HepG2 (cell line): ENCODE measurements around the gene TRIM31. TPM values are rescaled to one million over a fixed set of nuclear protein-coding genes. Genes with fewer than 3 reads are reported as not detected.
A peak's percentile ranks its signal among the peaks of the same experiment; 100 is the strongest.

Experiments used
- EP300 ChIP-seq, 3 experiments: sonication (generic) in 1 of 3; formaldehyde crosslinking in 1 of 3; IDR thresholded peaks; 2 replicates each; pipeline versions ENCODE4 v1.5.1 to v1.6.1; 2011 to 2020; ENCODE audit warnings: low read depth in 2 of 3, low read length in 2 of 3, borderline replicate concordance in 1 of 3, improper control_type of control experiment in 1 of 3, mild to moderate bottlenecking in 1 of 3, missing genetic modification reagents in 1 of 3, moderate library complexity in 1 of 3
- FOSL2 ChIP-seq: sonication (generic); formaldehyde crosslinking; IDR thresholded peaks from 2 replicates; pipeline ENCODE4 v1.4.0; 2020; ENCODE audit warnings: missing genetic modification reagents
- GATAD2A ChIP-seq: IDR thresholded peaks from 2 replicates; pipeline ENCODE4 v1.6.1; 2016
- HMG20B ChIP-seq: conservative IDR thresholded peaks from 2 replicates; pipeline ENCODE4 v1.6.1; 2016; ENCODE audit warnings: missing genetic modification reagents, missing compliant biosample characterization
- HOXA3 ChIP-seq: sonication (generic); formaldehyde crosslinking; IDR thresholded peaks from 2 replicates; pipeline ENCODE4 v1.5.0; 2020; ENCODE audit warnings: missing genetic modification reagents
- IRF1 ChIP-seq: sonication (generic); formaldehyde crosslinking; IDR thresholded peaks from 2 replicates; pipeline ENCODE4 v1.4.0; 2020; ENCODE audit warnings: low read depth, mild to moderate bottlenecking, missing genetic modification reagents
- IRF2 ChIP-seq: IDR thresholded peaks from 2 replicates; pipeline ENCODE4 v1.6.1; 2018; ENCODE audit warnings: missing genetic modification reagents, missing compliant biosample characterization
- KDM1A ChIP-seq: IDR thresholded peaks from 2 replicates; pipeline ENCODE4 v1.6.1; 2016; ENCODE audit warnings: missing compliant biosample characterization
- NAIF1 ChIP-seq: sonication (generic); formaldehyde crosslinking; IDR thresholded peaks from 2 replicates; pipeline ENCODE4 v1.5.0; 2020; ENCODE audit warnings: mild to moderate bottlenecking, missing genetic modification reagents, borderline replicate concordance
- NR2F6 ChIP-seq, 2 experiments: IDR thresholded peaks; 2 replicates each; pipeline ENCODE4 v1.6.1; 2016; ENCODE audit warnings: antibody characterized with exemption in 1 of 2, mild to moderate bottlenecking in 1 of 2
- NR3C1 ChIP-seq: sonication (generic); formaldehyde crosslinking; IDR thresholded peaks from 2 replicates; pipeline ENCODE4 v1.4.0; 2020; ENCODE audit warnings: missing genetic modification reagents
- PHF5A ChIP-seq: IDR thresholded peaks from one replicate; pipeline ENCODE4 v1.6.1; 2018; ENCODE audit warnings: low read depth, missing genetic modification reagents; ENCODE audit not compliant: unreplicated experiment
- RNF2 ChIP-seq: fragments of 450-650 bp; conservative IDR thresholded peaks from 2 replicates; pipeline ENCODE4 v1.6.1; 2016; ENCODE audit warnings: low read depth
- RORA ChIP-seq: sonication (generic); formaldehyde crosslinking; IDR thresholded peaks from 2 replicates; pipeline ENCODE4 v1.5.0; 2020; ENCODE audit warnings: mild to moderate bottlenecking, missing genetic modification reagents, moderate library complexity
- SOX6 ChIP-seq, 2 experiments: fragments of 450-650 bp in 1 of 2; sonication (generic) in 1 of 2; formaldehyde crosslinking in 1 of 2; IDR thresholded peaks; 2 replicates each; pipeline versions ENCODE4 v1.4.0 to v1.6.1; 2017 to 2020; ENCODE audit warnings: antibody characterized with exemption in 1 of 2, mild to moderate bottlenecking in 1 of 2, missing genetic modification reagents in 1 of 2
- TCF12 ChIP-seq, 2 experiments: fragments of 450-650 bp in 1 of 2; sonication (generic) in 1 of 2; formaldehyde crosslinking in 1 of 2; IDR thresholded peaks; 2 replicates each; pipeline versions ENCODE4 v1.6.1 to v1.8.0; 2017 to 2022; ENCODE audit warnings: antibody characterized with exemption in 1 of 2, mild to moderate bottlenecking in 1 of 2, missing genetic modification reagents in 1 of 2, moderate library complexity in 1 of 2
- ZBTB37 ChIP-seq: sonication (generic); formaldehyde crosslinking; IDR thresholded peaks from 2 replicates; pipeline ENCODE4 v1.4.0; 2020; ENCODE audit warnings: mild to moderate bottlenecking, missing genetic modification reagents
- ZBTB7B ChIP-seq: sonication (generic); formaldehyde crosslinking; IDR thresholded peaks from 2 replicates; pipeline ENCODE4 v1.4.0; 2020; ENCODE audit warnings: missing genetic modification reagents
- ZNF143 ChIP-seq: sonication (generic); formaldehyde crosslinking; IDR thresholded peaks from 2 replicates; pipeline ENCODE4 v1.4.0; 2020; ENCODE audit warnings: missing genetic modification reagents
- ZNF263 ChIP-seq: sonication (generic); formaldehyde crosslinking; IDR thresholded peaks from 2 replicates; pipeline ENCODE4 v1.4.0; 2020; ENCODE audit warnings: missing genetic modification reagents
- ZNF841 ChIP-seq: sonication (generic); formaldehyde crosslinking; IDR thresholded peaks from 2 replicates; pipeline ENCODE4 v1.8.1; 2023; ENCODE audit warnings: missing genetic modification reagents, borderline replicate concordance
- ZNF850 ChIP-seq: sonication (generic); formaldehyde crosslinking; conservative IDR thresholded peaks from 2 replicates; pipeline ENCODE4 v1.9.0; 2021; ENCODE audit warnings: mild to moderate bottlenecking, missing genetic modification reagents
- polyA plus RNA-seq, 8 experiments: library from polyadenylated mRNA; depleted of rRNA in 3 of 8; stranded (reverse) in 7 of 8; unstranded in 1 of 8; fragments of >200 nt; fragmentation: Illumina TruSeq in 4 of 8; extraction: Trizol in 4 of 8; gene quantifications; 2 replicates each; pipeline versions ENCODE4 v1.2.1 to v1.2.3, GENCODE V29; 2011 to 2016; ENCODE audit warnings: low read depth in 4 of 8, missing spikeins in 1 of 8, mixed read lengths in 1 of 8; ENCODE audit not compliant: insufficient read depth in 1 of 8
- total RNA-seq, 5 experiments: library from RNA; depleted of rRNA; stranded (reverse); fragments of >200 nt; fragmentation: Illumina TruSeq; extraction: Trizol; gene quantifications; 2 replicates each; pipeline ENCODE4 v1.2.3, GENCODE V29; 2016; ENCODE audit warnings: low read depth in 1 of 5

Gene TRIM31
- total and polyA plus RNA-seq, 2 of the 13 experiments (the other 11 are each of a cell fraction or from before 2014, with no cell fraction given) = 0.13 to 0.51 TPM

- TF ChIP-seq ZNF263 (CRISPR knock-in tag) (peak; percentile 90), ZBTB7B (0 out of 2 replicates have a peak, but pooled peaks have one; percentile 17), HOXA3 (CRISPR knock-in tag) (no peak; the same call in 1 of the 2 replicates), RORA (no peak), IRF2 (CRISPR knock-in tag) (peak; percentile 67; the same call in 1 of the 2 replicates), GATAD2A (peak; percentile 53), ZNF850 (CRISPR knock-in tag) (no peak), EP300 (IDR thresholded peaks at IDR 0.05; ENCODE audit: low read depth in 2 of 2, low read length in 2 of 2) (peak in 1 of 2 experiments; percentile 14; a peak in 1 of 4 replicates), EP300 (CRISPR knock-in tag; IDR thresholded peaks at IDR 0.05; ENCODE audit: borderline replicate concordance) (no peak), NR3C1 (CRISPR knock-in tag) (no peak), PHF5A (CRISPR knock-in tag) (no peak), ZNF143 (CRISPR knock-in tag) (0 out of 2 replicates have a peak, but pooled peaks have one; percentile 24), KDM1A (CRISPR knock-in tag) (peak; percentile 35; the same call in 1 of the 2 replicates), ZNF841 (CRISPR knock-in tag) (no peak), TCF12 (IDR thresholded peaks at IDR 0.05) (no peak), TCF12 (CRISPR knock-in tag; IDR thresholded peaks at IDR 0.05) (no peak), RNF2 (no peak), NR2F6 (IDR thresholded peaks at IDR 0.05) (no peak), NR2F6 (CRISPR knock-in tag; IDR thresholded peaks at IDR 0.05) (peak; percentile 32; the same call in 1 of the 2 replicates), SOX6 (IDR thresholded peaks at IDR 0.05) (no peak), SOX6 (CRISPR knock-in tag; IDR thresholded peaks at IDR 0.05) (peak; percentile 17; the same call in 1 of the 2 replicates), HMG20B (CRISPR knock-in tag) (no peak), ZBTB37 (CRISPR knock-in tag) (no peak), NAIF1 (CRISPR knock-in tag) (no peak), FOSL2 (peak; percentile 90), IRF1 (CRISPR knock-in tag) (no peak)
These were observed 42.0 kb upstream of the TRIM31 start (continued) for GRCh38 chr6:30154709-30155519.
